Cardiac muscle cell (in vitro differentiated cells and primary cell): ENCODE data around the gene RNASE7. TPM values are rescaled to one million over a fixed set of nuclear protein-coding genes. Genes with fewer than 3 reads are reported as not detected.

Experiments
- DNase-seq, 2 donors: peaks; one replicate each; pipeline versions ENCODE4 v3.0.0 to v3.0.0-alpha.2; 2010 to 2017; ENCODE audit warnings: low read depth in 1 of 2, low spot score in 1 of 2
- H3K27ac ChIP-seq: fragments of 200-600 bp; sonication (generic); 2 replicates; pipeline ENCODE4 v1.5.1; 2016
- H3K27me3 ChIP-seq: fragments of 200-600 bp; sonication (generic); 2 replicates; pipeline ENCODE4 v1.6.0; 2016; ENCODE audit warnings: control low read depth
- H3K36me3 ChIP-seq: fragments of 200-600 bp; sonication (generic); 2 replicates; pipeline ENCODE4 v1.5.1; 2016; ENCODE audit warnings: control low read depth
- H3K4me1 ChIP-seq: fragments of 200-600 bp; sonication (generic); 2 replicates; pipeline ENCODE4 v1.8.1; 2017; ENCODE audit warnings: low read depth, mild to moderate bottlenecking, mixed run types
- H3K4me3 ChIP-seq: fragments of 200-600 bp; sonication (generic); 2 replicates; pipeline ENCODE4 v1.5.1; 2016; ENCODE audit warnings: mild to moderate bottlenecking
- H3K9me3 ChIP-seq: fragments of 200-600 bp; sonication (generic); 2 replicates; pipeline ENCODE4 v1.5.1; 2017; ENCODE audit warnings: low read depth, mild to moderate bottlenecking, control low read depth
- CTCF ChIP-seq: IDR thresholded peaks from 2 replicates; pipeline ENCODE4 v1.5.1; 2012; ENCODE audit warnings: low read depth, mild to moderate bottlenecking, low read length
- polyA plus RNA-seq: library from polyadenylated mRNA; unstranded; fragments of >200 nt; fragmentation: Nextera tagmentation; extraction: Ambion mirVana; gene quantifications from 2 replicates; pipeline ENCODE4 v1.2.1, GENCODE V29; 2016
- total RNA-seq: library from RNA; depleted of rRNA; stranded (reverse); fragments of >200 nt; gene quantifications from 2 replicates; pipeline ENCODE4 v1.2.3, GENCODE V29; 2016

Gene RNASE7
- not detected in 2 replicates for total RNA-seq
- polyA plus RNA-seq, result not detected in 2 replicates

- Histone ChIP-seq H3K27me3 (no peaks in the 10 kb centered on the region), H3K9me3 (no peaks in the 10 kb centered on the region), H3K4me1 (peaks cover 17% of the 10 kb centered on the region), H3K4me3 (no peak within 1 kb of the TSS), H3K27ac (no peak within 1 kb of the TSS), H3K36me3 (no peaks in the 10 kb centered on the region)
- DNase-seq, result no peak
- TF ChIP-seq CTCF, result no peak
Observed at GRCh38 chr14:21041676-21042433, at the start of gene RNASE7. RNASE7 (plus strand) TSS chr14:21042362; CDS start chr14:21042993, 631 bp downstream.

- no peak for DNase-seq
- H3K27me3 ChIP-seq, result no peaks in the 10 kb centered on the region
- H3K36me3 ChIP-seq, result peaks cover 43% of the 10 kb centered on the region
- H3K27ac ChIP-seq, result no peak overlapping the region
- H3K9me3 ChIP-seq, result no peaks in the 10 kb centered on the region
- H3K4me1 ChIP-seq, result peaks cover 10% of the 10 kb centered on the region
- H3K4me3 ChIP-seq, result no peak overlapping the region
- no peak for TF ChIP-seq CTCF
Observed at GRCh38 chr14:20996521-20996920, 45.6 kb upstream of the RNASE7 start.

- H3K4me3 ChIP-seq, result no peak overlapping the region
- DNase-seq, result no peak
- no peaks in the 10 kb centered on the region for H3K9me3 ChIP-seq
- no peak for TF ChIP-seq CTCF
- peaks cover 43% of the 10 kb centered on the region for H3K36me3 ChIP-seq
- no peaks in the 10 kb centered on the region for H3K27me3 ChIP-seq
- peaks cover 10% of the 10 kb centered on the region for H3K4me1 ChIP-seq
- no peak overlapping the region for H3K27ac ChIP-seq
Observed at GRCh38 chr14:20997115-20997514, 45.0 kb upstream of the RNASE7 start.

GRCh38 chr14:20997564-20997963 lies 44.6 kb upstream of the RNASE7 start:
- Histone ChIP-seq H3K9me3 (no peaks in the 10 kb centered on the region), H3K36me3 (peaks cover 39% of the 10 kb centered on the region), H3K27ac (no peak overlapping the region), H3K4me3 (no peak overlapping the region), H3K27me3 (no peaks in the 10 kb centered on the region), H3K4me1 (peaks cover 10% of the 10 kb centered on the region)
- no peak for DNase-seq
- no peak for TF ChIP-seq CTCF

- DNase-seq, result no peak
- Histone ChIP-seq H3K9me3 (no peaks in the 10 kb centered on the region), H3K27me3 (no peaks in the 10 kb centered on the region), H3K36me3 (peaks cover 33% of the 10 kb centered on the region), H3K27ac (no peak overlapping the region), H3K4me1 (peaks cover 10% of the 10 kb centered on the region), H3K4me3 (no peak overlapping the region)
- no peak for TF ChIP-seq CTCF
Observed at GRCh38 chr14:20998139-20998538, 44.0 kb upstream of the RNASE7 start.
